ENCODE data around the gene THBS3. TPM values are rescaled to one million over a fixed set of nuclear protein-coding genes. Genes with fewer than 3 reads are reported as not detected.
A peak's percentile ranks its signal among the peaks of the same experiment; 100 is the strongest.

The THBS3 gene
- total and polyA plus RNA-seq, 9 of the 15 experiments (the other 6 are each of a cell fraction or from before 2014, with no cell fraction given), result 0.59 to 8.3 (median 3.2) TPM

DNA sequence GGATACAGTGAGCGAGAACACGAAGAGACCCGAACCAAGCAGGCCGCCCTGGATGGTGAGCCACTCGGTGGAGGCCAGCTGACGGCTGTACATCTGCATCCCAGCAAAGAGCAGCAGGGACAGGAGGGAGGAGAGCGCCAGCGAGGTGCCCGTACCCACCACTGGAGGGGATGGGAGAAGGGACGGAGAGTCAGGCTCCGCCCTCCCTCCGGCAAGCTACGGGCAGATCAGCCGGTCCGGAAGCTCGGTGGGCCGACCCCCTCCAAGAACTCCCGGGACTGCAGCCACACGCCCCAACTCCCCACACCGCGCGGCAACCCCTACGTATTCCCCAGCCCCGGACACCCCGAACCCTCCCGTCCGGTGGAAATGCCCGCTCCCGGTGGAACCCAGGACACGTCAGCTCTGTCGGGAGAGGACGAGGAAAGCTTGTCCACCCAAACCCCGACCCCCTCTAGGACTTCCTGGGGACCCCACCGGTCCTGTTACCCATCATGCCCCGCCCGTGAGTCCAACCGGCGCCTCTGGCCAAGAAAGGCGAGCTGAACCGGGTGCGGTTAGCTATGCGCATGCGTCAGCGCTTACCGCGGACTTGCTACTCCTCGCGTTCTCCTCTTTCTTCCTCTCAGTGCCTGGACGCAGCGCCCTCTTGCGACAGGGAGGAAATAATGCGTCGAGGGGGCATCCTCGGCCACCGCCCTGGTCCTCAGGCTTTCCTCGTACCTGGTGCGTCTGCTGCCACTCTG is 34.8 kb downstream of the THBS3 start, which contains the start of gene KRTCAP2 (continued):
- TF ChIP-seq, protein P1, sequence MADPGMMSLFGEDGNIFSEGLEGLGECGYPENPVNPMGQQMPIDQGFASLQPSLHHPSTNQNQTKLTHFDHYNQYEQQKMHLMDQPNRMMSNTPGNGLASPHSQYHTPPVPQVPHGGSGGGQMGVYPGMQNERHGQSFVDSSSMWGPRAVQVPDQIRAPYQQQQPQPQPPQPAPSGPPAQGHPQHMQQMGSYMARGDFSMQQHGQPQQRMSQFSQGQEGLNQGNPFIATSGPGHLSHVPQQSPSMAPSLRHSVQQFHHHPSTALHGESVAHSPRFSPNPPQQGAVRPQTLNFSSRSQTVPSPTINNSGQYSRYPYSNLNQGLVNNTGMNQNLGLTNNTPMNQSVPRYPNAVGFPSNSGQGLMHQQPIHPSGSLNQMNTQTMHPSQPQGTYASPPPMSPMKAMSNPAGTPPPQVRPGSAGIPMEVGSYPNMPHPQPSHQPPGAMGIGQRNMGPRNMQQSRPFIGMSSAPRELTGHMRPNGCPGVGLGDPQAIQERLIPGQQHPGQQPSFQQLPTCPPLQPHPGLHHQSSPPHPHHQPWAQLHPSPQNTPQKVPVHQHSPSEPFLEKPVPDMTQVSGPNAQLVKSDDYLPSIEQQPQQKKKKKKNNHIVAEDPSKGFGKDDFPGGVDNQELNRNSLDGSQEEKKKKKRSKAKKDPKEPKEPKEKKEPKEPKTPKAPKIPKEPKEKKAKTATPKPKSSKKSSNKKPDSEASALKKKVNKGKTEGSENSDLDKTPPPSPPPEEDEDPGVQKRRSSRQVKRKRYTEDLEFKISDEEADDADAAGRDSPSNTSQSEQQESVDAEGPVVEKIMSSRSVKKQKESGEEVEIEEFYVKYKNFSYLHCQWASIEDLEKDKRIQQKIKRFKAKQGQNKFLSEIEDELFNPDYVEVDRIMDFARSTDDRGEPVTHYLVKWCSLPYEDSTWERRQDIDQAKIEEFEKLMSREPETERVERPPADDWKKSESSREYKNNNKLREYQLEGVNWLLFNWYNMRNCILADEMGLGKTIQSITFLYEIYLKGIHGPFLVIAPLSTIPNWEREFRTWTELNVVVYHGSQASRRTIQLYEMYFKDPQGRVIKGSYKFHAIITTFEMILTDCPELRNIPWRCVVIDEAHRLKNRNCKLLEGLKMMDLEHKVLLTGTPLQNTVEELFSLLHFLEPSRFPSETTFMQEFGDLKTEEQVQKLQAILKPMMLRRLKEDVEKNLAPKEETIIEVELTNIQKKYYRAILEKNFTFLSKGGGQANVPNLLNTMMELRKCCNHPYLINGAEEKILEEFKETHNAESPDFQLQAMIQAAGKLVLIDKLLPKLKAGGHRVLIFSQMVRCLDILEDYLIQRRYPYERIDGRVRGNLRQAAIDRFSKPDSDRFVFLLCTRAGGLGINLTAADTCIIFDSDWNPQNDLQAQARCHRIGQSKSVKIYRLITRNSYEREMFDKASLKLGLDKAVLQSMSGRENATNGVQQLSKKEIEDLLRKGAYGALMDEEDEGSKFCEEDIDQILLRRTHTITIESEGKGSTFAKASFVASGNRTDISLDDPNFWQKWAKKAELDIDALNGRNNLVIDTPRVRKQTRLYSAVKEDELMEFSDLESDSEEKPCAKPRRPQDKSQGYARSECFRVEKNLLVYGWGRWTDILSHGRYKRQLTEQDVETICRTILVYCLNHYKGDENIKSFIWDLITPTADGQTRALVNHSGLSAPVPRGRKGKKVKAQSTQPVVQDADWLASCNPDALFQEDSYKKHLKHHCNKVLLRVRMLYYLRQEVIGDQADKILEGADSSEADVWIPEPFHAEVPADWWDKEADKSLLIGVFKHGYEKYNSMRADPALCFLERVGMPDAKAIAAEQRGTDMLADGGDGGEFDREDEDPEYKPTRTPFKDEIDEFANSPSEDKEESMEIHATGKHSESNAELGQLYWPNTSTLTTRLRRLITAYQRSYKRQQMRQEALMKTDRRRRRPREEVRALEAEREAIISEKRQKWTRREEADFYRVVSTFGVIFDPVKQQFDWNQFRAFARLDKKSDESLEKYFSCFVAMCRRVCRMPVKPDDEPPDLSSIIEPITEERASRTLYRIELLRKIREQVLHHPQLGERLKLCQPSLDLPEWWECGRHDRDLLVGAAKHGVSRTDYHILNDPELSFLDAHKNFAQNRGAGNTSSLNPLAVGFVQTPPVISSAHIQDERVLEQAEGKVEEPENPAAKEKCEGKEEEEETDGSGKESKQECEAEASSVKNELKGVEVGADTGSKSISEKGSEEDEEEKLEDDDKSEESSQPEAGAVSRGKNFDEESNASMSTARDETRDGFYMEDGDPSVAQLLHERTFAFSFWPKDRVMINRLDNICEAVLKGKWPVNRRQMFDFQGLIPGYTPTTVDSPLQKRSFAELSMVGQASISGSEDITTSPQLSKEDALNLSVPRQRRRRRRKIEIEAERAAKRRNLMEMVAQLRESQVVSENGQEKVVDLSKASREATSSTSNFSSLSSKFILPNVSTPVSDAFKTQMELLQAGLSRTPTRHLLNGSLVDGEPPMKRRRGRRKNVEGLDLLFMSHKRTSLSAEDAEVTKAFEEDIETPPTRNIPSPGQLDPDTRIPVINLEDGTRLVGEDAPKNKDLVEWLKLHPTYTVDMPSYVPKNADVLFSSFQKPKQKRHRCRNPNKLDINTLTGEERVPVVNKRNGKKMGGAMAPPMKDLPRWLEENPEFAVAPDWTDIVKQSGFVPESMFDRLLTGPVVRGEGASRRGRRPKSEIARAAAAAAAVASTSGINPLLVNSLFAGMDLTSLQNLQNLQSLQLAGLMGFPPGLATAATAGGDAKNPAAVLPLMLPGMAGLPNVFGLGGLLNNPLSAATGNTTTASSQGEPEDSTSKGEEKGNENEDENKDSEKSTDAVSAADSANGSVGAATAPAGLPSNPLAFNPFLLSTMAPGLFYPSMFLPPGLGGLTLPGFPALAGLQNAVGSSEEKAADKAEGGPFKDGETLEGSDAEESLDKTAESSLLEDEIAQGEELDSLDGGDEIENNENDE (IDR thresholded peaks at IDR 0.05; ENCODE audit: low read depth, low read length), result no peak
- TF ChIP-seq EZH2 (IDR thresholded peaks at IDR 0.05; ENCODE audit: borderline replicate concordance, low read depth, low read length) (no peak), CBFB (CRISPR knock-in tag; IDR thresholded peaks at IDR 0.05) (peak; percentile 43; the same call in 1 of the 2 replicates), ZBTB17 (CRISPR knock-in tag; IDR thresholded peaks at IDR 0.05) (0 out of 2 replicates have a peak, but pooled peaks have one; percentile 11)
